ENCODE results near the gene NPTXR.

Gene NPTXR

DNA sequence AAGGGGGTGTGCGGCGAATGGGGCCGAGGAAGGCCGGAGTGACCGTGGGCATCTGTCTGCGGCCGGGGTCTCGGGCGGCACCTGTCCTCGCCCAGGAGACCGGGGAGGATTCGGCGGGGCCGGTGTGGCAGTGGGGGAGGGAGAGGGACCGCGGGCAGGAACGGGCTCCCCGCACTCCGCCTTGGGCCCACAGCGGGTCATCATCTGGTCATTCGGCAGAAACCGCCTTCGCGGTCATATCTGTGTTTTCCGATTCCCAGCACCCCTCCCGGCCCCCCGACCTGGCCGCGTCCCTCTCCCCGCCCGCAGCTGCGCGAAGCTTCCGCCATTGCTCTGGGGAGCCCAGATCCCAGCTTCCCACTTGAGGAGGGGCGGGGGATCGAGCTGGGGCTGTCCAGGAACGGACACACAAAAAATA lies 29.0 kb upstream of the NPTXR start:
- no peaks in the 10 kb centered on the region for H3K9me3 Mint-ChIP-seq
- H3K4me1 Mint-ChIP-seq (ENCODE audit: low read depth in 2 of 2): peaks cover 45 to 57% of the 10 kb centered on the region in 2 donors
- peaks cover 0 to under 1% of the 10 kb centered on the region in 2 donors for H3K27me3 Mint-ChIP-seq
- DNase-seq (no peak), ATAC-seq (replicated peaks) (no peak)
- peak overlapping the region; percentile 94 to 96 for H3K4me3 Mint-ChIP-seq
- peaks cover 24% of the 10 kb centered on the region for H3K36me3 Mint-ChIP-seq (ENCODE audit: insufficient read depth)
- H3K27ac Mint-ChIP-seq: peak overlapping the region; percentile 96 to 97

DNA sequence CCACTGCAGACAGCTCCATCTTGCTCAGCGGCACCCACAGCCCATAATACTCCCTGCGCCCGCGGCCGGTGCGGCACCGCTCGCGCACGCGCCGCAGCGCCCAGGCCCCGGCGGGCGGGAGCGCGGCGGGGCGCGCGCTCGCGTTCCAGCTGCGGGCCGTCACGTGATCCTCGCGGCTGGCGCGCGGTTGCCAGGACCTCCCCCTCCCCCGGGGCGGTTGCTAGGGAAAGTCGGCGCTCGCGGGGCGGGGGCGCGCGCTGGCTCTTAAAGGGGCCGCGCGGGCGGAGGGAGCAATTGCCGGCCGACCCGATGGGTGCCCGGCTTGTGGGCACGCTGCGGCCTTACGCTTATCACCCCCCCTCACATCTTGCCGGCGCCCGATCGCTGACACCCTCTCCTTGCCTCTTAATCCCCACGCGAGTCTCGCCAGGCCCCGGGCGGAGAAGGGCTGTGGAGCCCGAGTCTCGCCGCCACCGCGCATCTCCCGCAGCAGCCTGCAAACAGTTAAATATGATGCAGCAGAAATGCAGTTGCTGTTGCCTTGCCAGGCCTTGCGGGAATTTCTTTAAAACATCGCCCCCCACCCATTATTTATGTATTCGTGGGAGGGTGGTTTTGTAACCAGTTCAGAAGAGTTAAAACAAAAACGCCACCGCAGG lies 28.5 kb upstream of the NPTXR start, which contains the start of gene CBX6:
TSS of gene CBX6 (minus strand) at position 45 of the 659 bp plus-strand sequence. CDS start at position 19, 26 bp downstream.
- ATAC-seq (replicated peaks) (peak; percentile 78), DNase-seq (peak; percentile 93 to 94 (median 94))
- Mint-ChIP-seq H3K27me3 (no peaks in the 10 kb centered on the region), H3K27ac (peak within 1 kb of the TSS; percentile 96 to 97), H3K4me1 (ENCODE audit: low read depth in 2 of 2) (peaks cover 49 to 57% of the 10 kb centered on the region in 2 donors), H3K4me3 (peak within 1 kb of the TSS; percentile 94 to 96), H3K36me3 (ENCODE audit: insufficient read depth) (peaks cover 27% of the 10 kb centered on the region), H3K9me3 (no peaks in the 10 kb centered on the region)

- H3K27me3 Mint-ChIP-seq: no peaks in the 10 kb centered on the region
- peaks cover 49 to 57% of the 10 kb centered on the region in 2 donors for H3K4me1 Mint-ChIP-seq (ENCODE audit: low read depth in 2 of 2)
- peak overlapping the region; percentile 94 to 96 for H3K4me3 Mint-ChIP-seq
- no peaks in the 10 kb centered on the region for H3K9me3 Mint-ChIP-seq
- peak; percentile 1 for ATAC-seq (replicated peaks)
- H3K36me3 Mint-ChIP-seq (ENCODE audit: insufficient read depth): peaks cover 27% of the 10 kb centered on the region
- peak in 1 of 3 experiments; percentile 31 for DNase-seq
- peak overlapping the region; percentile 96 to 97 for H3K27ac Mint-ChIP-seq
Measured at GRCh38 chr22:38871360-38872171, 27.7 kb upstream of the NPTXR start.

DNA sequence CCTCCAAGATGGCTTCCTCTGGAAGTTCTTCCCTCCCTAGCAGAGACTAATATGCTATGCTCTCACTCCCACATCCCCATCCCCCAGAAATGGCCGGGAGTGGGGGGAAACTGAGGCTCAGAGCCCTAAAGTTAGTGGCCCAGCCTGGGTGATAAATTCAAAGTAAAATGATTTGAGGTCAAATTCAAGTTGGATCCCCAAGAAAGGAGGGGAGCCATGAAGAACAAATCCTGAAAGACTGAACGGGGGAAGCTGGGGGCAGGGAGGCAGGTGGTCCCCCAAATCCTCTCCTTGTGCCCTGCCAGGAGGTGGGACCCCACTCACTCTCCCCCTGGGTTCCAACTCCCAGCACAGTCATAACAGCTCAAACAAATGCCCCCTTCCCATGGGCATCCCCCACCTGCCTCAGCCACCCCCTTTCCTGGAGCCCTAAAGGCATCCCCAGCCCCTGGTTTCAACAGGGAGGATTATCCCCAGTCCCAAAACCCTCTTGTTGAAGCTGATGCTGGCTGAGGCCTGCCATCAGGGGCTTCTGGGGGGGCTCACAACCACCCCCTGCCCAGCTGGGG lies 27.0 kb upstream of the NPTXR start:
- H3K4me1 Mint-ChIP-seq (ENCODE audit: low read depth in 2 of 2): peaks cover 49 to 57% of the 10 kb centered on the region in 2 donors
- peak overlapping the region; percentile 77 to 85 for H3K27ac Mint-ChIP-seq
- H3K36me3 Mint-ChIP-seq (ENCODE audit: insufficient read depth): peaks cover 27% of the 10 kb centered on the region
- H3K4me3 Mint-ChIP-seq: peak overlapping the region; percentile 94 to 96
- ATAC-seq (replicated peaks): no peak
- no peak for DNase-seq
- no peaks in the 10 kb centered on the region for H3K9me3 Mint-ChIP-seq
- H3K27me3 Mint-ChIP-seq: no peaks in the 10 kb centered on the region

- H3K4me3 Mint-ChIP-seq: peak overlapping the region; percentile 94 to 96
- peak overlapping the region; percentile 77 to 85 for H3K27ac Mint-ChIP-seq
- peaks cover 31% of the 10 kb centered on the region for H3K36me3 Mint-ChIP-seq (ENCODE audit: insufficient read depth)
- no peaks in the 10 kb centered on the region for H3K9me3 Mint-ChIP-seq
- DNase-seq (peak; percentile 82 to 85 (median 82)), ATAC-seq (replicated peaks) (peak; percentile 46)
- no peaks in the 10 kb centered on the region for H3K27me3 Mint-ChIP-seq
- H3K4me1 Mint-ChIP-seq (ENCODE audit: low read depth in 2 of 2): peaks cover 52 to 57% of the 10 kb centered on the region in 2 donors
Measured at GRCh38 chr22:38870312-38870741, 26.5 kb upstream of the NPTXR start.

GRCh38 chr22:38869663-38870062 lies 25.8 kb upstream of the NPTXR start:
- Mint-ChIP-seq H3K4me1 (ENCODE audit: low read depth in 2 of 2) (peaks cover 52 to 57% of the 10 kb centered on the region in 2 donors), H3K27ac (peak overlapping the region; percentile 77 to 85), H3K36me3 (ENCODE audit: insufficient read depth) (peaks cover 36% of the 10 kb centered on the region), H3K9me3 (no peaks in the 10 kb centered on the region), H3K4me3 (peak overlapping the region in 1 of 2 donors; percentile 96), H3K27me3 (no peaks in the 10 kb centered on the region)
- DNase-seq (no peak), ATAC-seq (replicated peaks) (no peak)

DNA sequence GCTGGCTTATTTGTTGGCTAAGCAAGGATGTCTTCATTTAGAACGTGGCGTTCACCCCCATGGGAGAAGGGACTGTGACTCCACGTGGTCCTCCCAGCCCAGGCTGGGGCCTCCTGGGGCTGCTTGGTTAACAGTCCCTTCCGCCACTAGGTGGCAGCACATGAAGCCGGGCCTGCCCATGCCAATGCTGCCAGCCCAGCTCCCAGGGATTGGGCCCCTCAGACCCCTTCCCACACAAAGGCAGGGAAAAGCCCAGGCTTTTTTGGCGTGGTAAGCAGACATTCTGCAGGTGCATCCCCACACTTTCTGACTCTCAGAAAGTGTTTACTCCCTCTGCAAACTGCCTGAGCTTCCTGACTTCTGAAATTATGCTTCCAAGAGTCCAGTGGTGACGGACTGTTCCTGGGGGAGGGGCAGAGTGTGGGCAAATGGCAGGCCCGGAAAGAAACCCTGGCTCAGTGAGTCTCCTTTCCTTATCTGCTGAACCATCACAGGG lies 25.1 kb upstream of the NPTXR start:
- peak; percentile 78 to 82 (median 82) for DNase-seq
- Mint-ChIP-seq H3K27ac (peak overlapping the region in 1 of 2 donors; percentile 84), H3K27me3 (no peaks in the 10 kb centered on the region), H3K9me3 (no peaks in the 10 kb centered on the region), H3K4me3 (no peak overlapping the region), H3K4me1 (ENCODE audit: low read depth in 2 of 2) (peaks cover 49 to 50% of the 10 kb centered on the region in 2 donors), H3K36me3 (ENCODE audit: insufficient read depth) (peaks cover 41% of the 10 kb centered on the region)
- ATAC-seq (replicated peaks): peak; percentile 38

DNA sequence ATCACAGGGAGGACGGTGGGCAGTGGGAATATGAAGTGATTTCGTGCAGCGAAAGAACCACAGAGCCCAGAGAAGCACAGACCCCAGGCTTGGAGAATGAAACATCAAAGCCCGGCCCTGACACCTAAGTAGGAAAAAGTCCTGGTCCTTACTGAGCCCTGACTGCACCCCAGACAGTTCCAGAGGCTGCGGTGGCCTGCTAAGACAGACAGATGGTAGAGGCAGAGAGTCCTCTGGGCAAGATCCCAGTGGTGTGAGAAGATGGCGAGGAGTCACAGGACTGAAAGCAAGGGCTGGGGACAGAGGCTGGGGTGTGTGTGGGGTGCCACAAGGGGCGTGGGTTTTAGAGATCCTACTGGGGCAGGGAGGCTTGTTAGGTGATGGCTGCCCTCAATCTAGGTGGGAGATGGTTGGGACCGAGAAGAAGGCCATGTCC lies 24.5 kb upstream of the NPTXR start:
- Mint-ChIP-seq H3K27ac (peak overlapping the region; percentile 76 to 84), H3K9me3 (no peaks in the 10 kb centered on the region), H3K4me3 (no peak overlapping the region), H3K36me3 (ENCODE audit: insufficient read depth) (peaks cover 40% of the 10 kb centered on the region), H3K4me1 (ENCODE audit: low read depth in 2 of 2) (peaks cover 43% of the 10 kb centered on the region in 2 donors), H3K27me3 (no peaks in the 10 kb centered on the region)
- no peak for ATAC-seq (replicated peaks)
- no peak for DNase-seq

- H3K4me1 Mint-ChIP-seq (ENCODE audit: low read depth in 2 of 2): peaks cover 39 to 45% of the 10 kb centered on the region in 2 donors
- H3K9me3 Mint-ChIP-seq: no peaks in the 10 kb centered on the region
- no peaks in the 10 kb centered on the region for H3K27me3 Mint-ChIP-seq
- H3K27ac Mint-ChIP-seq: peak overlapping the region; percentile 76 to 84
- peaks cover 43% of the 10 kb centered on the region for H3K36me3 Mint-ChIP-seq (ENCODE audit: insufficient read depth)
- DNase-seq: no peak
- no peak for ATAC-seq (replicated peaks)
- H3K4me3 Mint-ChIP-seq: no peak overlapping the region
Measured at GRCh38 chr22:38867471-38868285, 23.9 kb upstream of the NPTXR start.

GRCh38 chr22:38867124-38867455 lies 23.3 kb upstream of the NPTXR start:
- H3K27ac Mint-ChIP-seq: no peak overlapping the region
- DNase-seq (no peak), ATAC-seq (replicated peaks) (no peak)
- H3K4me1 Mint-ChIP-seq (ENCODE audit: low read depth in 2 of 2): peaks cover 36 to 42% of the 10 kb centered on the region in 2 donors
- H3K9me3 Mint-ChIP-seq: no peaks in the 10 kb centered on the region
- H3K36me3 Mint-ChIP-seq (ENCODE audit: insufficient read depth): peaks cover 44% of the 10 kb centered on the region
- H3K4me3 Mint-ChIP-seq: no peak overlapping the region
- no peaks in the 10 kb centered on the region for H3K27me3 Mint-ChIP-seq

- peaks cover 39 to 42% of the 10 kb centered on the region in 2 donors for H3K4me1 Mint-ChIP-seq (ENCODE audit: low read depth in 2 of 2)
- ATAC-seq (replicated peaks) (no peak), DNase-seq (no peak)
- H3K4me3 Mint-ChIP-seq: no peak overlapping the region
- H3K27me3 Mint-ChIP-seq: no peaks in the 10 kb centered on the region
- H3K9me3 Mint-ChIP-seq: no peaks in the 10 kb centered on the region
- H3K36me3 Mint-ChIP-seq (ENCODE audit: insufficient read depth): peaks cover 45% of the 10 kb centered on the region
- H3K27ac Mint-ChIP-seq: no peak overlapping the region
Measured at GRCh38 chr22:38866399-38867123, 22.7 kb upstream of the NPTXR start.

DNA sequence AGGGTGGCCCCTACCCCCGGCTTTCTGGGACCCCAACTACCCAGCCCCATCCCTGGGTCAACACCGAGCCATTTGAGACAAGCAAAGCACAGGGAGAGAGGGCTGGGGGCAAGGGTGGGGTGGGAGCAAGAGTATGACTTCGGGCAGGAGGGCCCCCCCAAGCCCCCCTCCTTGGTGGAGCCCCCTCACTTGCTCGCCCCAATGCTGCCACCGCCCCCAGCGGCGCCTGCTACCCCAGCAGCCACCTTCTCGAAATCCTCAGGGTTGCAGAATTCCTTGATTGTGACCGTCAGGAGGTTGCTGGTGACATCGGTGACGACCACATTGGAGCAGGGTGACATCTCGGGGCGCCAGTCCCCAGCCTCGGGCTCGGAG lies 22.2 kb upstream of the NPTXR start:
- H3K27ac Mint-ChIP-seq: no peak overlapping the region
- peaks cover 45% of the 10 kb centered on the region for H3K36me3 Mint-ChIP-seq (ENCODE audit: insufficient read depth)
- H3K9me3 Mint-ChIP-seq: no peaks in the 10 kb centered on the region
- ATAC-seq (replicated peaks) (no peak), DNase-seq (no peak)
- no peaks in the 10 kb centered on the region for H3K27me3 Mint-ChIP-seq
- H3K4me1 Mint-ChIP-seq (ENCODE audit: low read depth in 2 of 2): peaks cover 33 to 40% of the 10 kb centered on the region in 2 donors
- H3K4me3 Mint-ChIP-seq: no peak overlapping the region
